Choroid plexus epithelial cell (primary cell): ENCODE measurements around the gene AKT3.

Source experiments
- DNase-seq: peaks from one replicate; pipeline ENCODE4 v3.0.0-alpha.2; 2010; ENCODE audit warnings: low read depth
- H3K4me3 ChIP-seq: 2 replicates; pipeline ENCODE4 v1.5.1; 2011; ENCODE audit warnings: low read depth, mild to moderate bottlenecking, control low read depth, low read length, moderate library complexity
- TF ChIP-seq, protein P1 (sequence below): conservative IDR thresholded peaks from 2 replicates; pipeline ENCODE4 v1.5.1; 2011; ENCODE audit warnings: low read depth, mild to moderate bottlenecking, control low read depth, inconsistent platforms, low read length, moderate library complexity

The AKT3 gene

DNA sequence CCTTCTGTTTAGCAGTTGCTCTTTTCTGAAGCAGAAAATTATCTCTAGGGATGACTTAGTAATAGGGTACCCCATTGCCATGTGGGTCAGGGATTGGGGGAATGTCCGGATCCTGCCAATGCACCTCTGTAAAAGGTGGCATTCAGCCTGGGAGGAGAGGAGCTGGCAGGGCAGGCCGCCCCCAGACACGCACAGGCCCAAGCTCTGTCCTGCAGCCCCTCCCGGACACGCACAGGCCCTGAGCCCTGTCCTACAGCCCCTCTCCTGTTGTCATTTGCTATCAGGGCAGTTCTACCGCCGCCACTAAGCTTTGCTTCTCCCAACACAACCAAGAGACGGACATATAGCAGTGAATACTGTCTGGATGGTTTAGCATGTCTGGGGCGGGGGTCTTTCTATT is 375.1 kb downstream of the AKT3 start:
- no peak overlapping the region for H3K4me3 ChIP-seq
- no peak for DNase-seq
- TF ChIP-seq, protein P1, sequence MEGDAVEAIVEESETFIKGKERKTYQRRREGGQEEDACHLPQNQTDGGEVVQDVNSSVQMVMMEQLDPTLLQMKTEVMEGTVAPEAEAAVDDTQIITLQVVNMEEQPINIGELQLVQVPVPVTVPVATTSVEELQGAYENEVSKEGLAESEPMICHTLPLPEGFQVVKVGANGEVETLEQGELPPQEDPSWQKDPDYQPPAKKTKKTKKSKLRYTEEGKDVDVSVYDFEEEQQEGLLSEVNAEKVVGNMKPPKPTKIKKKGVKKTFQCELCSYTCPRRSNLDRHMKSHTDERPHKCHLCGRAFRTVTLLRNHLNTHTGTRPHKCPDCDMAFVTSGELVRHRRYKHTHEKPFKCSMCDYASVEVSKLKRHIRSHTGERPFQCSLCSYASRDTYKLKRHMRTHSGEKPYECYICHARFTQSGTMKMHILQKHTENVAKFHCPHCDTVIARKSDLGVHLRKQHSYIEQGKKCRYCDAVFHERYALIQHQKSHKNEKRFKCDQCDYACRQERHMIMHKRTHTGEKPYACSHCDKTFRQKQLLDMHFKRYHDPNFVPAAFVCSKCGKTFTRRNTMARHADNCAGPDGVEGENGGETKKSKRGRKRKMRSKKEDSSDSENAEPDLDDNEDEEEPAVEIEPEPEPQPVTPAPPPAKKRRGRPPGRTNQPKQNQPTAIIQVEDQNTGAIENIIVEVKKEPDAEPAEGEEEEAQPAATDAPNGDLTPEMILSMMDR: no peak

DNA sequence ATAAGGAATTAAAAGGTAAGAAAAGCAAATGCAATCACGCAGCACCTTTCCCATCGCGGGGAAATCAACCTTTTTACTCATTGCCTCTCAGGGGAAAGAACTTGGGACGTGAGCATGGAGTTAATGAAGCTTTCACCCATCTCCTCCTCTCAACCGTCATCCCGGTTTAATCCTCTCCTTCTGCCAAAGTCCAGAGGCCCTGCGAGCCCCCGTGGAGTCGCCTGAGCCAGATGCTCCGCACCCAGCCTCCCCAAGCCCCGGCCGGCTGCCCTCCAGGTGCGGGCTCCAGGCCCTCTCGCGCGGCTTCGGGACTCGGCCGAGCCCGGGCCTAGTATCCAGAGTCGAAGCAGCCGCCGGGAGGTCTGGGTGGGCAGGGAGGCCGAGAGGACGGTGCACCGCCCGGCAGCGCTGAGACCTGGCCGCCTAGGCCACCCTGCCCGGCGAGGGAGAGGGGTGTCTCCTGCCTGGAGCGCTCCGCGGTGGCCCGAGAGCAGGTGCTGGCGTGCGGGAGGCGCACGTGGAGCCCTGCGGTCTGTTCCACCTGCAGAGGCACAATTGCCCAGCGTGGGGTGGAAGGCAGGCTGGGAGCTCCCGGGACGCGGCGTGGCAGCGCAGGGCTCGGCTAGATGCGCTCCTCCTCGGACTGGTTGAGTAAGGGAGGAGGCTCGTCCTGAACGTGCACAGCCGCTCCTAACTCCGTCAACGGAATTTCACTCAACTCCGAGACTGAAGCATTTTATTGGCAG is 375.7 kb downstream of the AKT3 start:
- H3K4me3 ChIP-seq: no peak overlapping the region
- TF ChIP-seq, protein P1: no peak
- DNase-seq: no peak

DNA sequence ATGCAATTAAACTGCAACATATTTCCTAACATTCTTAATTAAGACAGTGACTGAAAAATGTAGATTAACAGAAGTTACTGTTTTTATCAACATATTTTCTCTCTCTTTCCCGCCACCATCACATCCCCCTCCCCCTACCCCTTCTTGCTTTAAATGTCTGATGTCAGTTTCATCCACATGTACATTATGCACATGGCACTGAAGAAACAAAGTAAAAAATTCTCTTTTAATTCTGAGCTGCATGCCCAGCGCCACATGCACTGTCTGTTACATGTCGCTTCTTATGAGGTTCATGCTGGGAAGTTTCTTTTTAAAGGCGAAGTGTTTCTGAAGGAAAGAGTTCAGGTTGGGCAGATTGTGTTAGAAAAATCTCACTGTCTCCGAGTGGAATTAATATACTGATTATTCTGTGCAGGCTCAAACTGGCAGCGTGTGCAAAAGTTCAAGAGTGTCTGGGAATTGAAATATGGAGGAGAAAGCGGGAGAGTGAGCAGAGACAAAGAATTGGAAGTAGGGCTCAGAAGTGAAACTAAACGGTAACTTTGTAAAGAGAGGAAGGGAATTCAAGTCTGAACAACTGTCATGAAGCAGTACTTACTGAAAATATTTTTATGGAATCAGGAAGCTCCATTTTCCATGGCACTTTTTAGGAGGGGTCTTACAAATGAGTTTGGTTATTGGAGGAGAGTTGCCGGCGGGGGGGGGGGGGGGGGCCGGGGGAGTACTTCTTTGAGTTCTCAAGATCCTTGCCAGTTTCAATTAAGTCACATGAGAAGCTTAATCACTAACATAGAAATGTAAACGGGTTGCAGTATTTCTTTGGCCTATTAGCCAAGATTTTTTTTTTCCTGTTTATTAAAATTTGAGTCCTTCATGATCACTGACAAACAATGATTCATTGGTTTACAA is 376.6 kb downstream of the AKT3 start:
- peak; percentile 60 for DNase-seq
- peak overlapping the region; percentile 45 for H3K4me3 ChIP-seq
- TF ChIP-seq, protein P1: no peak

DNA sequence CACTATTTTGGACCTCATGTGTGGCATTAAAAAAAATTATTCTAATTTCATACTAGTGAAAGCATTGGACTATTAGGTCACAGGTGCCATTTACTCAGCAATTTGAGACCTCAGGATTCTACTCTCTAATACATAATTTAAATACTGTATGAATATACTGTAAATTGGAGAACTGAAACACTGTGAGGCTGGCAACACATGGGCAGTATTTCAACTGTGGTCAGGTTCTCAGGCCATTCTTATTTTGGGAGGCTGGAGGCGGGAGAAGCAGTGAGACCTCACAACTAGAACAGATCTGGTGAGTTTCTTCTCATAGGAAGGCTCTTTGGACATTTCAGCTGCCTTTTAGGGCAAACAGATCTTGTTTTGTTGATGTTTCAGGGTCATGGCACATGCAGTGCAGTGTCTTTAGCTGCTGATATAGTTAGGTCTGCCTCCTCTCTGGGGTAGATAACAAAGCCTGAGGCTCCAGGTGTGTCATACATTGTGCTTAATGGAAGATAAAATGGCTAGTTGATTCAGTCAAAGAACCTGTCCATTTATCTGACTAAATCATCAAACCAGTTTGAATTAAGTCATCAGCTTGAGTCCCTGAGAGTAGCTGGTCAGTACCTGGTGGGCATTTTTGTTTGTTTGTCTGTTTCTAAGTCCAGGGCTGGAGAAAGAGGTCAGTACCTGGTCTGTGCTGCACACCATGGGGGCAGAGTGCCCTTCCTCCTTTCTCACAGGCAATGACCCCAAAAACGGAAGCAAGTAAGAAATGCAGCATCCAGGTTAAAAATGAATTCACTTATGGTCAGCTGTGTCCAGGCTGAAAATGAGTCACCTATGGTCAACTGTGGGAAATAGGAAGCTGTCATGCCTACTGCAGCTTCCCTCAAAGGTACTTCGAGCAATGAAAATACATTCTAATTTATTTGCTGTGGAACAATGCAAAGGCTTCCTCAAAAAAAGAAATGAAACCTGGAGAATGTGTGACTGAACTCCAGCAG is 378.0 kb downstream of the AKT3 start:
- TF ChIP-seq, protein P1: no peak
- peak; percentile 35 for DNase-seq
- H3K4me3 ChIP-seq: no peak overlapping the region

DNA sequence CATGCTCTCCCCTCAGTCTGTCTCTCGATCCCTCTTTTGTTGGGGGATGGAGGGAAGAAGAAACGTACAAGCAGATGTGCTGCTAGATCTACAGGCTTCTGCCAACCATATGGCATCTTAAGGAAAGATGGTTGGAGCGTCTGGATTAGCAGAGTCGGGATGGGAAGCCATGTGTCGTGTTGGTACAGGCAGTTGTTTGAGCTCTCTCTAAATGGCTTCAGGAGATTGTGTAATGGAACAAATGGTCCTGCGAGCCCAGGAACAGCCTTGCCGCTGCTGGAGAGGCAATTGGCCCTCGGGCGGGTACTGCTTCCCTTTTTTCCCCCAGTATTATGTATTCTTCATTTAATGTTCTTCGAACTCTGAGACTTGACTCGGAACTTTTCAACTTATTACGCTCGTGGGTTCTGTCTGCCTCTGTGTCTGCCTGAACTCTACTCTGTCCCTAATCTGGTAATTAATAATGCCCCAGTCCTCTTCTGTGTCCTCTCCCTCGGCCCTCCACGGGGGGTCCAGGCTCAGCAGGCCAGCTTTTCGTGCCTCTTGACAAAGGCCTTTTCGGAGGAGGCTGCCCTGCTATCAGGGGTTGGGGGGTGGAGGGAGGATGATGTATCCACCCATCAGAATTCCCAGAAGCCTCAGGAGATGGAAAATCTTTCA is 378.9 kb downstream of the AKT3 start:
- no peak overlapping the region for H3K4me3 ChIP-seq
- TF ChIP-seq, protein P1: no peak
- DNase-seq: no peak

- TF ChIP-seq, protein P1: no peak
- no peak for DNase-seq
- no peak overlapping the region for H3K4me3 ChIP-seq
Measured at GRCh38 chr1:243470502-243470901, 379.5 kb downstream of the AKT3 start.
